Hypothalamus (tissue), 51 donors: ENCODE measurements around the gene FREY1.
"Not testable (repeated sequence)": the region's sequence is repeated elsewhere in the genome, so short reads cannot be mapped to it uniquely, and the experiment has no call there.

Experiments
- DNase-seq, 51 donors: peaks; one replicate each; lab custom pipeline; 2025; lab: John Stamatoyannopoulos, UW

FREY1 gene

DNA sequence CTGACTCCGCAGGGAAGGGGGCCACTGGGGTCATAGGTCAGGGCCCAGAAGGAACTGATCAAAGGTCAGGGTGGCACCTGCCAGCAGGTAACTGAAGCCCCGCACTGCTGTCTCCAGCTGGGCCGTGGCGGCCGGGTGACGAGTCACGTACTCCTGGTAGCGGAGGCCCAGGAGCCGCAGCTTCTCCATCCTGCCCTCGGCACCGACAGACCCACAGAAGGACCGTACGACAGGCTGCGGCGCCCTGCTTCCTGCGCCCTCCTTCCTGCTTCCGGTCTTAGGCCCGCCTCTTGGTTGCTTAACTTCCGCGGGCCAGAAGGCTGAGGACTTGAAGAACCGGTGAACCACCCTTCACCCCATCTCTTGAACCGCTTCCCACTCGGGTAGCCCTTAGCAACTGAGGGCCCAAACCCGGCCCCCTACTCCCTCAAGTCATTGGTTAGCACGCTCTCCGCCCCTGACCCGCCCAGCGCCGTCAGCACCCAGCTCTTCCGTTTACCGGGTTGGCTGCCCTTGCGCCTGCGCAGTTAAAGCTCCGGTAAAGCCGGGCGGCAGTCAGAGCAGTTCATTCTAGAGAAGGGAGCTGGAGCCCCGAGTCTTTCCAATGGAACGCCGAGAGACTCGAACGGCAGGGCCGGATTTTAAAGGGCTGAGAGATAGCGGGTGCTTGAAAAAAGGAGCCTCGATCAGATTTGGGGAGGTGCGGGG, 10.7 kb upstream of the FREY1 start, which contains the start of gene PEX16:
PEX16 (minus strand) TSS at position 255 of the 708 bp plus-strand sequence; CDS start at position 189, 66 bp downstream.
- peak; percentile 58 to 98 (median 95) for DNase-seq

DNA sequence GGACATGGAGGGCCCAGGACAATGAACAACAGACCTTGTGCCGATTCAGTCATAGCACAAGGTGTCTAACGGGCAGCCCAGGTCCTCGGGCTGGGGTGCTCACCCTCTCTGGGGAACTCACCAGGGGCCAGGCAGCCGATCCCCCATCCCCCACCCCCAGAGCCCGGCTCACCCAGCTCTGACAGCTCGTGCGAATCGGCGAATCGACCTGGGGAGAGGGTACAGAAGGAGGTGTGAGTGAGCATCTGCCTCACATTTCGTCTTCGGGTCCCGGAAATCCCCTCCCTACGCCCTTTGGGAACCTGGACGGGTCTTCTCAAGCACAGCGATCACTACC, 10.2 kb upstream of the FREY1 start:
- no peak for DNase-seq

DNA sequence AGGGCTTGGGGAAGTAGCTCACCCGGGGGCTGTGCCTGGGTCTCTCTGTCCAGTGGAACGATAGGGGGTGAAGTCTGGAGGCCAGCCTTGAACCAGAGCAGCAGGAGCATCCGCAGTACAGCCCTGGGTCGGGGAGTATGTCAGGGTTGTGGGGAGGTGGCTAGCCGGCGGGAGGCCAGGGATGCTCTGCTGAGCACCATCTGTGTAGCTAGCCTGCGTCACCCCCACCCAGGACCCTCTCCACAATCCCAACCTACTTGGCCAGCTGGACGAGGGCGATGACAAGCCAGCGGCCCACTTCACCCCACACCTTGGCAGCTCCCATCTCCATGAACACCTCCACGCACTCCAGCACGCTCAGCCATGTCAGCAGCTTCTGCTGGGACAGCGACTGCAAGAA, 8.4 kb upstream of the FREY1 start:
- DNase-seq = no peak

DNA sequence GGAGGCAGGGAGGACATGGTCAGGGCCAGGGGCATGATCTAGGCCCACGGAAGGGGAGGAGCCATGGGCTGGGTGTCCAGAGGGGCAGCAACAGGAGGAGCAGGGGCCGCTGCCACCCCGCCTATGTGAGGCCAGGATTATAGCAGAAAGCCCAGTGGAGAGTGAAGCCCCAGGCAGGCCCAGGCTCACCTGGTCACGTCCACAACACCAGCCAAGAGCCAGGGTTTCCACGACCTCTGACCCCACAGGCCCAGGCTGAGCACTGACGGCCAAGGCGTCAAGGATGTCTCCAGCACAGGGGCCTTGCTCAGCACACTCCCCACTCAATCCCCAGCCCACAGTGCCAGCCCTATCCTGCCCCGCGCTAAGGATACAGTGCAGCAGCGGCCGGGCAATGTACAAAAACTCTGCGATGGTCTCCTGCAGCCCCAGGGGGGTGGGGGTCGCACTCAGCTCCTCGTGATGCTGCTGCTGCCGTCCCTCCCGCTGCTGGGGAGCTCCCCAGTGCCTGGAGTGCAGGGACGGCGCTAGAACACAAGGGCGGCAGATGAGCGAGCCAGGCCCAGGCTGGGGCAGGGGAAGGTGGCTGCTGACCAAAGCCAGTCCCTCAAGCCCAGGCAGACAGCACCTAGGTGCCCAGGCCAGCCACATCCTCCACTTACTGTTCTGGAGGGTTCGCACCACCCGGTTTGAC, 7.0 kb upstream of the FREY1 start:
- no peak for DNase-seq

DNA sequence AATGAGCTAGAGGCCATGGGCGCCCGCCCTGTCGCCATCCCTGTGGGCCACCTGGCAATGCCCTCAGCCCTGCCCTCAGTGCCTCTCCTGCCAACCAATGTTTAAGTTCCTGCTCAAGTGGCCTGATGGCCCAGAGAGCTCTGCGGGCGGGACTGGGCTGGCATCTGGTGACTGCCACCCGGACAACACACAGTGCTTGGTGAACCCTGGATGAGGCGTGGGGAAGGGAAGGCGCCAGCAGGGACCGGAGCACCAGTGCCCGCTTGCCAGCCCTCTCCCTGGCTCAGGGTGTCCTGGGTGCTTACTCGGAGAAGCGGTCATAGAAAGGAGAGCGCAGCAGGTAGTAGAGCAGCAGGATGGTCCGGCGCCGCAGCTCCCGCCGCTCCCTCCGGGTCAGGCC, 6.4 kb upstream of the FREY1 start:
- no peak for DNase-seq

DNA sequence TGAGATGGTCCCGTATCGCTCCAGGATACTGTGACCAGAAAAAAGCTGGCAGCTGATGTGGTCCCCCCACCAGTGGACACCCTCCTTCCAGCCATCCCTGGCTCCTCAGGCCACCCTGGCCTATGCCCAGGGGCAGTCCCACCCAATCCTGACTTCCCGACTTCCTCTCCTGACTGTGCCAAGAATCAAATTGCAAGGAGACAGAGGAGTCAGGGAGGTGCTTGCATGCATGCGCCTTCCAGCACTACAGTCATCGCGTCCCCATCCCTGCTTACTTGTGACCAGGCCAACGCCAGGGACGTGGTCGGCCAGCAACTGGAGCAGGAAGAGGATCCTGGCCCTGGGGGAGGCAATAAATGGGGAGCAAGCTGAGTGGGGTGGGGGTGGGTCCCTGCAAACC, 3.6 kb upstream of the FREY1 start:
- no peak for DNase-seq

DNA sequence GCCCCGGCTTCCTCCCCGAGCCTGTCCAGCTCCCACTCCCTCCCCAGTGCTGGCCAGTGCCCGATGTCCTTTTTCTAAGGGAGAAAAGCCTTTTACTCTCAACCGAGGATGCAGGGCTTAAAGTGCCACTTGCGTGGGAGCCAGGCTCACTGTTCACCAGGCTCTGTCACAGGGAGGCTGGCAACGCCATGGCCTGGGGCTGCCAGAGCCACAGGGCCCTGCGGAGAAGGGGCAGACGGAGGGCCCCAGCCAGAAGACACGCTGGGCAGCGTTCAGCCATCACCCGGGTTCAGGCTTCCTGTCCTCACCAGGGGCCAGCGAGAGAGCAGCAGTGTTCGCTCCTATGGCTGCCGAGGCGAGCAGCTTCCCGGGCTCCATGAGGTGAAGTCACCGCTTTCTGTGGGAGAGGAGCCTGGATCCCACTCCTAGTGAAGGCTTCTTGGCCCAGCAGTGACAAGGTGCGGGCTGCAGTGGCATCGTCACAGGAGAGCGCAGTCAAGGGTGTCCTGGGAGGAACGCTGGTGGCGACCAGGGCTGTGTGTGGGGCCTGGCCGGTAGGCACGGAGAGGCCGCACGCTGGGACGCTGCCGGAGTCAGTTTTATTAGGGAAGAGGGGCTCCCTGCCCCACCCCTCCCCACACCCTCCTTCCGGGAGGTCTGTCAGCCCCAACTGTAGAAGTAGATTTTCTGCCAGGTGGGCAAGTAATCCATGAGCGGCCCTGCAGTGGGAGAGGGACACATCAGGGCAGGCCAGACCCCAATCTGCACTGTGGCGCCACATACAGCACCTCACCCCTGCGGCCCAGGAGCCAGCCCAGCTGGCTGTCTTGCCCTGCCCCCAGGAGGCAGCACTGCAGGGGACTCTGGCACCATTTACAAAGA, 2.8 kb upstream of the FREY1 start:
- DNase-seq = peak in 12 of 51 donors; percentile 13 to 57 (median 38)

DNA sequence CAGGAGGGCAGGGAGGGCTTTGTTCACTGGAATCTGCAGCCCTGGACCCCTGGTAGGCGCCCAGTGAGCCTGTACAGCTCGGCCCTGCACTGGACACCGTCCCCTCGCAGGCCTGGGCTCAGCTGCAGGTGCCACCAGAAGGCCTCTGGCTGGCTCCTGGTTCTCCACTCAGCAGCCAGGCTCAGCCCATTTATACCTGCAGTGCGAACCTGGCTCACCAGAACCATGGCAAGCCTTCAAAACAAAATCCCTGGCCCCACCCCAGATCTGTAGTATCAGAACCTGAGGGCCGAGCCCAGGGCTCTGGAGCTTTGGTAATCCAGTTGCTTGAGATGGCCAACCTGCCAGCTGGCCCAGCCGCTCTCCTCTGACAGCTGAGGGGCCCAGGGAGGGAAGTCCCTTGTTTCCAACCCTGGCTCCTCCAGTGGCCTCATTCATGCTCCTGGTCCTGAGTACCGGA, 870 bp upstream of the FREY1 start:
- DNase-seq = peak in 19 of 51 donors; percentile 21 to 53 (median 35)

DNA sequence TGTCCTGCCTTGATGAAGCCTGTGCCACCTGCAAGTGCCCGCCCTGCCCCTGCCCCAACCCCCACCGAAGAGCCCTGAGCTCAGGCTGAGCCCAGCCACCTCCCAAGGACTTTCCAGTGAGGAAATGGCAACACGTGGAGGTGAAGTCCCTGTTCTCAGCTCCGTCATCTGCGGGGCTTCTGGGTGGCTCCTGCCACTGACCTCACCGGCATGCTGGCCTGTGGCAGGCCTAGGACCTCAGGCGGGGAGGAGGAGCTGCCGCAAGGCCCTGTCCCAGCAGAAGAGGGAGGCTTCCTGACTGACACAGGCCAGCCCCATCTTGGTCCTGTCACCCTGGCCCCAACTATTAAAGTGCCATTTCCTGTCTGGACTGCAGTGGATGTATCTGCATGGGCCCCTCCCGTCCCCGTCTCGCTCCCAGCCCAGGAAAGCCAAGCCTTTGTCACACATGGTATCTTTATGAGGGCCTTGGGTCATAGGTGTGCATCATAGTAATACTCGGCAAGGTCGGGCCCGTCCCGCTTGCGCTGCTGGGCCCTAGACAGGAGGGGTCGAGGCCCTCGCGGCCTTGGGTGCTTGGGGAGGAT, 882 bp downstream of the FREY1 start:
- DNase-seq = no peak

DNA sequence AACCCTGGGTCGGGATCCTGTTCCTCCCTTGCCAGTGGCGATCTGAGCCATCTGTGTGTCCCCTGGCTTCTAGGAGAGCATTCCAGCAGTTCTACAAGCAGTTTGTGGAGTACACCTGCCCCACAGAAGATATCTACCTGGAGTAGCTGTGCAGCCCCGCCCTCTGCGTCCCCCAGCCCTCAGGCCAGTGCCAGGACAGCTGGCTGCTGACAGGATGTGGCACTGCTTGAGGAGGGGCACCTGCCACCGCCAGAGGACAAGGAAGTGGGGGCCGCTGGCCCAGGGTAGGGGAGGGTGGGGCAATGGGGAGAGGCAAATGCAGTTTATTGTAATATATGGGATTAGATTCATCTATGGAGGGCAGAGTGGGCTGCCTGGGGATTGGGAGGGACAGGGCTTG, 1.5 kb downstream of the FREY1 start:
- not testable (repeated sequence) for DNase-seq

DNA sequence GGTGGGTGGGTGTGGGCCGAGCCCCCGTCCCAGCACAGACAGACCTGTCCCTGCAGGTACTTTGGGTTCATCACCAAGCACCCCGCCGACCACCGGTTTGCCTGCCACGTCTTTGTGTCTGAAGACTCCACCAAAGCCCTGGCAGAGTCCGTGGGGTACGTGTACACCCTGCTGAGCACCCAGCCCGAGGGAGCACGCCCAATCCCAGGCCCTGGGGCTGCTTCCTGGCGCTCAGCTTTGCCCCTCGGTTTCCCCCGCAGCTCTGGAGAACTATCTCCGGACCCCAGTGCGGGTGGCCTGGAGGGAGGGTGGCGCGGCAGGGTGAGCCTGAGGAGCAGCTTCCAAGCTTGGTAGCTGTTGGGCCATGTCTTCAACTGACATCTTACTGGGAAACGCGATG, 2.0 kb downstream of the FREY1 start:
- DNase-seq = no peak

DNA sequence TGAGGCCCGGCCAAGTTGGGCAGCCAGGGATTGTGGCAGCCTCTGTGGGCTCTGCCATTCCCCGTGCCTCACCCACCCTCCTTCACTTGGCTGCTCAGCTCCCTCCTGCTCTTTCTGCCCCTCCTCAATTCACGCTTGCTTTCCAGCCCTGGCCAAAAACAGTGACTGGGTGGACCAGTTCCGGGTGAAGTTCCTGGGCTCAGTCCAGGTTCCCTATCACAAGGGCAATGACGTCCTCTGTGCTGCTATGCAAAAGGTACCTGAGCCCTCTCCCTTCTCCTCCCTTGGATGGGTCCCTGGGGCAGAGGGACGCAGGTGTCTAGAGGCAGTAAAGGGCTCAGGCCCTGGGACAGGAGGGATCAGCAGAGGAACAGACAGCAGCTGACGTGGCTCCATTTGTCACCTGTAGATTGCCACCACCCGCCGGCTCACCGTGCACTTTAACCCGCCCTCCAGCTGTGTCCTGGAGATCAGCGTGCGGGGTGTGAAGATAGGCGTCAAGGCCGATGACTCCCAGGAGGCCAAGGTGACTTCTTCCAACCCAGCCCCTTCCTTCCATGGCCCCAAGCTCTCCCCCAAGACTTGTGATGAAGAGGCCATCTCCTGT, 2.7 kb downstream of the FREY1 start:
- no peak for DNase-seq

DNA sequence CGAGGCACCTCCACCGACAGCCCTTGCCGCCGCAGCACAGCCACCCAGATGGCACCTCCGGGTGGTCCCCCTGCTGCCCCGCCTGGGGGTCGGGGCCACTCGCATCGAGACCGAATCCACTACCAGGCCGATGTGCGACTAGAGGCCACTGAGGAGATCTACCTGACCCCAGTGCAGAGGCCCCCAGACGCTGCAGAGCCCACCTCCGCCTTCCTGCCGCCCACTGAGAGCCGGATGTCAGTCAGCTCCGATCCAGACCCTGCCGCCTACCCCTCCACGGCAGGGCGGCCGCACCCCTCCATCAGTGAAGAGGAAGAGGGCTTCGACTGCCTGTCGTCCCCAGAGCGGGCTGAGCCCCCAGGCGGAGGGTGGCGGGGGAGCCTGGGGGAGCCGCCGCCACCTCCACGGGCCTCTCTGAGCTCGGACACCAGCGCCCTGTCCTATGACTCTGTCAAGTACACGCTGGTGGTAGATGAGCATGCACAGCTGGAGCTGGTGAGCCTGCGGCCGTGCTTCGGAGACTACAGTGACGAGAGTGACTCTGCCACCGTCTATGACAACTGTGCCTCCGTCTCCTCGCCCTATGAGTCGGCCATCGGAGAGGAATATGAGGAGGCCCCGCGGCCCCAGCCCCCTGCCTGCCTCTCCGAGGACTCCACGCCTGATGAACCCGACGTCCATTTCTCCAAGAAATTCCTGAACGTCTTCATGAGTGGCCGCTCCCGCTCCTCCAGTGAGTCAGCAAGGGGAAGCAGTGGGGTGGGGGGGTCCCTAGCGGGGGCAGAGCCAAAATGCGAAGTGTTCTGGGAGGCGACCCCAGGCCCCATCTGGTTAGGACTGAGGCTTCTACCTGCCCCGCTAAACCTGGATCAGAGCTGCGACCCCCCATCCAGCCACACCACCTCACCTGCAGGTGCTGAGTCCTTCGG, 4.4 kb downstream of the FREY1 start:
- peak in 1 of 51 donors; percentile 23 for DNase-seq

DNA sequence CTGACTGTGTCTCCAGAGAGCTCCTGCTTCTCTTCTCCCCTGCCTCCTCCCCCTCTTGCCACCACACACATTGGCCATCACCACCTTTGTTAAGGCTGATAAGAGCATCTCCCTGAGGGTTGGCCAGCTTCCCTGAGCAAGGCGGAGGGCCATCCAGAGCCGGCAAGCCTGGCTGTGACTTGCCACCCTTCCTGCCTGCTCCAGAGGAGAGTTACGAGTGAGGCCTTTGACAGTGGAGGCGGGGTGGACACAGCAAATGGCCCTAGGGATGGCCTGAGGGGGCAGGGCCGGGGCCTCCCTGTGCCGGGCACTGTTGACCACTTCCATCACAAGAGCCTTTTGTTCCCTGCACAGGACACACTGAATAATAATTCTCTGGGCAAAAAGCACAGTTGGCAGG, 5.4 kb downstream of the FREY1 start:
- DNase-seq = peak in 44 of 51 donors; percentile 23 to 92 (median 75)

DNA sequence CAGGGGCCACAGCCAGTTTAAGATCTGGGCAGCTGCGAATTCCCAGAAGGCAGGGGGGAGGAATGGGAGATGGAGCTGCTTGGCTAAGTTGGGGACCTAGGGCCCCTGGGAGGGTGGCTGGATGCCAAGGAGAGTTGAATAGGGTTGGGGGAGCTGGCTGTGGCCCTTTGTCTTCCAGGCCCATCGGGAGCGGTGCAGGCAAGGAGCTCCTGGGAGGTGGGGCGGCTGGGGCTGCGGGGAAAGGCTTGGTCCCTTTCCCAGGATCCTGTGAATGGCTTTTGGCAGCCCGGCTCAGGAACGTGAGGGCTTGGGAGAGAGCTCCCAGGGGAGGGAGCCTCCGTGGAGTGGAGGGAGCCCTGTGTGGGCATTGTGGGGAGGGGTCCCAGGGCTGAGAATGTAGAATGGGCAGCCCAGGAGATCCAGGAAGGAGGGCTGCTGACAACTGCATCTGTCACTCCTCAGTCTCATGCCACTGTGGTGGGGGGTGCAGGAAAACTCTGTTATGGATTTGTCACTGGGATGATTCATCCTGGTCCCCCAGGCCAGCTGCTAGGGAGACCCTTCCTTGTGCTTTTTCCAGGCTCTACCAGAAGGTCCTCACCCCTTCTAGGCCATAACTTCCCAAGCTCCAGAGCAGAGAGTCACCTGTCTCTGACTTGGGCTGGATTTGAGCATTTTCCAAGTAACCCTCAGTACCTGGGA, 6.0 kb downstream of the FREY1 start:
- DNase-seq = peak in 46 of 51 donors; percentile 25 to 84 (median 66)

DNA sequence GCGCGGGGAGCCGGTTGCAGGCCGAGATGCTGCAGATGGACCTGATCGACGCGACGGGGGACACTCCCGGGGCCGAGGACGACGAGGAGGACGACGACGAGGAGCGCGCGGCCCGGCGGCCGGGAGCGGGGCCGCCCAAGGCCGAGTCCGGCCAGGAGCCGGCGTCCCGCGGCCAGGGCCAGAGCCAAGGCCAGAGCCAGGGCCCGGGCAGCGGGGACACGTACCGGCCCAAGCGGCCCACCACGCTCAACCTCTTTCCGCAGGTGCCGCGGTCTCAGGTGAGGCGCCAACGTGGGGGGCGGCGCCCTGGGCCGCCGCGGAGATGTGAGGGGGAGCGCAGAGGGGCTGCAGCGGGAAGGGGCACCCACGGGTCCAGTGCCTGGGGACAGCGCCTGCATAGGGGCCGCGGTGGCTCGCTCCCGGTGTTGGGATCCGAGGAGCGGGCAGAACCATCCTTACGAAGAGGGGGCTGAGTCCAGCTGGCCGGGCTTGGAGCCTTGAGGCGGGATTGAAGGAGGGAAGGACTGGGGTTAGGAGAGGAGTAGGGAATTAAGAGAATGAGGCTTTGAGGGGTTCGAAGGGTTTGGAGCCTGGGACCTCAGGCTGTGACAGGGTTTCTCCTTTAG, 6.8 kb downstream of the FREY1 start:
- peak in 1 of 51 donors; percentile 39 for DNase-seq

DNA sequence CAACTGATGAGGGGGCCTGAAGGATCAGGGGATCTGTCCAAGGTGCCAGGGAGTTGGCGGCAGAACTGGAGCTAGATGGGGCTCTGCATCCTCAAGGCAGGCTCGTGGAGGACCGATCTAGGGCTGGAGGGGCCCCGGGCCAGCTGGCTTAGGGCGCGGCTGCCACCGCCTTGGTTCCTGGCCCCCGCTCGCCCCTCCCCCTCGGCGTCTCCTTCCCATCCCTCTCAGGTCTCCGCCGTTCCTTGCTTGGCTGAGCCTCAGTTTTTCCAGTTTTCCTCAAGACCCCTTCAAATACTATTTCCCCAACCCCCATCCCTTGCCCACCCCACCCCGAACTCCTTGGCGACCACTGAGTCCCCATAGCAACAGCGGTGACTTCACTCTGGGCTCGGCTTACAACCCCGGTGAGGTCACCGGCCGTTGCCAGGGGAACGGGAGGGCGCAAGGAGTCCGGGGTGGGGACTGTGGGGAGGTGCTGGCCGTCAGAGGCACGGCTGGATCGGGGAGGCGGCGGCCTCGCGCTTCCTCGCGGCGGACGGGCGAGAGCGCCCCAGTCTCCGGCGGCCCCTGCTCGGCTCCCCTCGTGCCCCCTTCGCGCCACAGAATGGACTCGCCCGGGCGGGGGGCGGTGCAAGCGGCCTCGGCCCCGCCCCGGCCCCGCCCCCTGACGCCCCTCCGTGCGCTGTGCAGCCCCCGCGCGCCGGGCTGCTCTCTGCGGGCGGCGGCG, 7.5 kb downstream of the FREY1 start:
- peak; percentile 38 to 96 (median 89) for DNase-seq
